Thyroid gland (tissue), 4 donors: ENCODE measurements around the gene RNF141.

ENCODE experiments used
- POLR2A ChIP-seq, 2 donors: fragments of 450-650 bp; IDR thresholded peaks; one replicate each; pipeline ENCODE4 v1.6.1; 2017; ENCODE audit warnings: antibody characterized with exemption in 2 of 2, mild to moderate bottlenecking in 2 of 2, moderate library complexity in 1 of 2
- TF ChIP-seq, protein P1 (sequence below), 6 experiments: fragments of 200-600 bp in 3 of 6; fragments of 450-650 bp in 3 of 6; sonication (generic) in 3 of 6; IDR thresholded peaks; one replicate each; pipeline ENCODE4 v1.5.1; 2016 to 2019; ENCODE audit warnings: antibody characterized with exemption in 6 of 6, mild to moderate bottlenecking in 2 of 6, inconsistent platforms in 1 of 6, moderate library complexity in 1 of 6

DNA sequence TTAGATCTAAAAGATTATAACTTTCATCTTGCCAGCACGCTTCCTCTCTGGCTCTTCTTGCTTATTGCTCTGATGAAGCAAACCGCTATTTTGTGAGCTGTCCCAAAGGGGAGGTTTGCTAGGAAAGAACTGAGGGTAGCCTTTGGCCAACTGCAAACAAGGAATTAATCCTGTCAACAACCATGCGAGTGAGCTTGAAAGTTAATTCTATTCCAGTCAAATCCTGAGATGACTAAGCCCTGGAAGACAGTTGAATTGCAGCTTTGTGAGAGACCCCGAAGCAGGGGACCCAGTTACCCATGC lies 10.3 kb upstream of the RNF141 start:
- TF ChIP-seq, protein P1, sequence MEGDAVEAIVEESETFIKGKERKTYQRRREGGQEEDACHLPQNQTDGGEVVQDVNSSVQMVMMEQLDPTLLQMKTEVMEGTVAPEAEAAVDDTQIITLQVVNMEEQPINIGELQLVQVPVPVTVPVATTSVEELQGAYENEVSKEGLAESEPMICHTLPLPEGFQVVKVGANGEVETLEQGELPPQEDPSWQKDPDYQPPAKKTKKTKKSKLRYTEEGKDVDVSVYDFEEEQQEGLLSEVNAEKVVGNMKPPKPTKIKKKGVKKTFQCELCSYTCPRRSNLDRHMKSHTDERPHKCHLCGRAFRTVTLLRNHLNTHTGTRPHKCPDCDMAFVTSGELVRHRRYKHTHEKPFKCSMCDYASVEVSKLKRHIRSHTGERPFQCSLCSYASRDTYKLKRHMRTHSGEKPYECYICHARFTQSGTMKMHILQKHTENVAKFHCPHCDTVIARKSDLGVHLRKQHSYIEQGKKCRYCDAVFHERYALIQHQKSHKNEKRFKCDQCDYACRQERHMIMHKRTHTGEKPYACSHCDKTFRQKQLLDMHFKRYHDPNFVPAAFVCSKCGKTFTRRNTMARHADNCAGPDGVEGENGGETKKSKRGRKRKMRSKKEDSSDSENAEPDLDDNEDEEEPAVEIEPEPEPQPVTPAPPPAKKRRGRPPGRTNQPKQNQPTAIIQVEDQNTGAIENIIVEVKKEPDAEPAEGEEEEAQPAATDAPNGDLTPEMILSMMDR (IDR thresholded peaks at IDR 0.05) = no peak
- no peak for TF ChIP-seq POLR2A (IDR thresholded peaks at IDR 0.05)
